ENCODE data around the gene PVR.
"Not testable (repeated sequence)": the region's sequence is repeated elsewhere in the genome, so short reads cannot be mapped to it uniquely, and the experiment has no call there.

Gene PVR

DNA sequence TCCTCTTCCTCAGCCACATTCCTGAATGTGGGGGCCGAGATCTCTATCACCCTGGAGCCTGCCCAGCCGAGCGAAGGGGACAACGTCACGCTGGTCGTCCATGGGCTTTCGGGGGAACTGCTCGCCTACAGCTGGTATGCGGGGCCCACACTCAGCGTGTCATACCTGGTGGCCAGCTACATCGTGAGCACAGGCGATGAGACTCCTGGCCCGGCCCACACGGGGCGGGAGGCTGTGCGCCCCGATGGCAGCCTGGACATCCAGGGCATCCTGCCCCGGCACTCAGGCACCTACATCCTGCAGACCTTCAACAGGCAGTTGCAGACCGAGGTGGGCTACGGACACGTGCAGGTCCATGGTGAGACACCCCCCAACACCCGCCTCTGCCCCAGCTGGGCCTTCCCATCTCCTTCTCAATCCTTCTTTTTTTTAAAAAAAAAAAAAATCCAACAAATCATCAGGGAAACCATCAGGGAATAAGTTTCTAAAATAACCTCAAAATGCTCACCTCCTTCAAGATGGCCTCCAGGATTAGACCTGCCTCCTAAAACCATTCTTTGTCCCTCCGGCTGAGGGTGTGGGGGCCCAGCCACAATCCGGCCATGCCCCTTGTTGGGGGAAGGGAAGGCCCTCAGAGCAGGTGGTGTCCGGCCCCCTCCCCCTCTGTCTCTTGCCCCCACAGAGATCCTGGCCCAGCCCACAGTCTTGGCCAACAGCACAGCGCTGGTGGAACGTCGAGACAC is 59.8 kb downstream of the PVR start:
- DNase-seq, result no peak

DNA sequence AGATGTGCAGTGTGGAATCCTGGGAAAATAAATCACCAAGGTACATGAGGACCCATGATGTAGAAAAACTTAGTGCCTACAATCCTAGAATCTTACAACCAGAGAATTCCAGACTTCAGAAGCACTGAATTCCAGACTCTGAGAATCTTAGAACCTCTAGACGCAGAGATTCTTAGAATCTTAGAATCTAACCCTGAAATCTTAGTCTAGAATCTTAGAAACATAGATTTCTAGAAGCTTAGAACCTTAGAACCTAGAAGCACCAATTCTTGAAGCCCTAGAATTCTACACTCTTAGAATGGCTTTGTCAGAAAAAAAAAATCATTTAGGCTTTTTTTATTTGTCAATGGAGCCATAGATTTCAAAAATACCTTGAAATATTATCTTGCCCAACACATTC is 61.3 kb downstream of the PVR start:
- no peak for DNase-seq

GRCh38 chr19:44705502-44706010 is 61.8 kb downstream of the PVR start:
- no peak for DNase-seq

DNA sequence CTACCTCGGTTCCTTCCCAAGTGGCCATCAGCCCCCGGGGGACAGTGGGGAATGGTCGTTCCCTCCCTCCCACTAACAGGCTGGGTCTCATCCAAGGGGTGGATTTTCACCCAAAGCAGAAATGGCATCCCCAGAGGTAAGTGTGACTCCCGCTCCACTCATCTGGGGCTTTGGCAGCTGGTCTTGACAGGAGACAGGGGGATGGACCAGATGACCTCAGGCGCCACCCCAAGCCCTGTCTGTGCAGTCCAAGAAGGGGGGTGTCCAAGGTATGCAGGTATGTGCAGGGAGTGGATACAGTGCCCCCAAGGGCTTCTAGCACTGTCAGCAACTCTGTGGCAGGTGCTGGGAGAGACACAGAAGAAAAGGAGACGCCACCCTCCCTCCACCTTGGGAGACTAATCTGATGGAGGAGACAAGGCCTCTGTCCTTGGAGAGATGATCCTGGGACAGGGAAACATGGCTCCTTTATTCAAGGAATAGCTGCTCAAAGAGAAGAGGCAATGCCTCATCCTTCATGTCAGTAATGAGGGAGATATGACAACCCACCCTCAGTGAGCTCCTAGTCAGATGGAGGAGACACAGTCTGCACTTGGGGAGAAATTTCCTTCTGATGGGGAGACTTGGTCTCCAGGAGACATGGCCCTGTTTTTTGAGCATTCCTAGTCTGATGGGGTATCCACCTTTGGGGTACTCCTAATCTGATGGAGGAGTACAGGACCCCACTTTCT is 63.0 kb downstream of the PVR start:
- DNase-seq, result no peak

- no peak for DNase-seq
Observed at GRCh38 chr19:44707794-44708193, 64.1 kb downstream of the PVR start.

DNA sequence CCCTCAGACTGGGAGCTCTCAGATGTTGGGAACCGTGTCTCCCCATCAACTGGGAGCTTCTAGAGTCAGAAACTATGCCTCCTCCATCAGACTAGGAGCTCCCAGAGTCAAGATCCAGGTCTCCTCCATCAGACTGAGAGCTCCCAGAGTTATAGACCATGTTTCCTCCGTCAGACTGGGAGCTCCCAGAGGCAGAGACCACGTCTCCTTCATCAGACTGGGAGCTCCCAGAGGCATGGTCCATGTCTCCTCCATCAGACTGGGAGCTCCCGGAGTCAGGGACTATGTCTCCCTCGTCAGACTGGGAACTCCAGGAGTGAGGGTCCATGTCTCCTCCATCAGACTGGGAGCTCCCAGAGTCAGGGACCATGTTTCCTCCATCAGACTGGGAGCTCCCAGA is 65.2 kb downstream of the PVR start:
- no peak for DNase-seq

- not testable (repeated sequence) for DNase-seq
Observed at GRCh38 chr19:44709434-44710266, 65.9 kb downstream of the PVR start.

GRCh38 chr19:44710483-44710882 is 66.8 kb downstream of the PVR start:
- no peak for DNase-seq

DNA sequence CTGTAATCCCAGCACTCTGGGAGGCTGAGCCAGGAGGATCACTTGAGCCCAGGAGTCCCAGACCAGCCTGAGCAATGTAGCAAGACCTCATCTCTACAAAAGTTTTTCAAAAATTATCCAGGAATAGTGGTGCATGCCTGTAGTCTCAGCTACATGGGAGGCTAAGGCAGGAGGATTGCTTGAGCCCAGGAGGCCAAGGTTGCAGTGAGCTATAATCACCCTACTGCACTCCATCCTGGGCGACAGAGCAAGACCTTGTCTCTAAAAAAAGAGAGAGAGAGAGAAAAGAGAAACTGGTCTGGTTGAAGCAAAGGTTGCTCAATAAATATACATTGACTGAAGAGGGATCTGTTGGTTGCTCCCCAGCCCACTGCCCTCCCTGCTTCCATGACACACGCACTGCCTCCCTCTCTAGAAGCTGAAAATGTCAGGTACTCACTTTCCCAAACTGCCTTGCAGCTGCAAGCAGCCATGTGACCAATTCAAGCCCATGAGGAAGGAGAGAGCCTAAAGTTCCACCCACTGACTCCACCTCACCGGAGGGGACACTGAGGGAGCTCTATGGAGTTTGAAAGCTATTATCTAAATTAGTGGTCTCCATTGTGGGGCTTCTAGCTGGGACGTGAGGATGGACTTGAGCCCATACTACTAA is 69.3 kb downstream of the PVR start:
- DNase-seq, result no peak

All from CD4-positive, alpha-beta T cell treated with Interleukin-17A for 4 hours (primary cell).